Gastroesophageal sphincter (tissue), 4 donors: ENCODE results near the gene SNRNP70. TPM values are rescaled to one million over a fixed set of nuclear protein-coding genes. Genes with fewer than 3 reads are reported as not detected.
"Not testable (repeated sequence)": the region's sequence is repeated elsewhere in the genome, so short reads cannot be mapped to it uniquely, and the experiment has no call there.

Source experiments
- ATAC-seq: fragments of 150-250 bp; one replicate; pipeline ENCODE4 v1.9.1; 2016; ENCODE audit warnings: mild to moderate bottlenecking, moderate library complexity
- H3K27ac ChIP-seq, 4 donors: fragments of 200-600 bp; sonication (generic) in 3 of 4; 1 replicate in 3 of 4; 2 replicates in 1 of 4; pipeline ENCODE4 v1.5.1; 2016 to 2019
- H3K27me3 ChIP-seq: fragments of 200-600 bp; sonication (generic); one replicate; pipeline ENCODE4 v1.5.1; 2019
- H3K36me3 ChIP-seq, 2 donors: fragments of 200-600 bp; sonication (generic); one replicate each; pipeline ENCODE4 v1.5.1; 2019; ENCODE audit warnings: control low read depth in 1 of 2
- H3K4me1 ChIP-seq, 3 donors: fragments of 200-600 bp; sonication (generic); 1 replicate in 2 of 3; 2 replicates in 1 of 3; pipeline ENCODE4 v1.5.1; 2016 to 2019; ENCODE audit warnings: control low read depth in 2 of 3
- H3K4me3 ChIP-seq, 2 donors: fragments of 200-600 bp; sonication (generic); one replicate each; pipeline ENCODE4 v1.5.1; 2019; ENCODE audit warnings: mild to moderate bottlenecking in 1 of 2, moderate library complexity in 1 of 2
- H3K9me3 ChIP-seq, 3 donors: fragments of 200-600 bp; sonication (generic); one replicate each; pipeline ENCODE4 v1.5.1; 2017 to 2019; ENCODE audit warnings: control low read depth in 2 of 3
- CTCF ChIP-seq, 4 experiments: fragments of 200-600 bp in 2 of 4; fragments of 450-650 bp in 2 of 4; sonication (generic) in 1 of 4; IDR thresholded peaks; one replicate each; pipeline ENCODE4 v1.5.1; 2017 to 2019; ENCODE audit warnings: antibody characterized with exemption in 4 of 4, mild to moderate bottlenecking in 2 of 4, moderate library complexity in 2 of 4
- EP300 ChIP-seq: sonication (generic); formaldehyde crosslinking; IDR thresholded peaks from one replicate; pipeline ENCODE4 v1.6.1; 2017; ENCODE audit warnings: antibody characterized with exemption, mild to moderate bottlenecking
- POLR2A ChIP-seq, 2 donors: fragments of 450-650 bp; IDR thresholded peaks; one replicate each; pipeline ENCODE4 v1.6.1; 2017; ENCODE audit warnings: antibody characterized with exemption in 2 of 2, mild to moderate bottlenecking in 2 of 2, moderate library complexity in 1 of 2
- POLR2AphosphoS5 ChIP-seq: sonication (generic); formaldehyde crosslinking; IDR thresholded peaks from one replicate; pipeline ENCODE4 v1.6.1; 2017; ENCODE audit warnings: antibody characterized with exemption
- WGBS, 2 donors: methylation state at CpG; one replicate each; pipeline ENCODE4 v1.1.5; 2018; ENCODE audit warnings: low coverage in 1 of 2; 5-methylcytosine and 5-hydroxymethylcytosine counted together
- total RNA-seq, 4 donors: library from RNA; depleted of rRNA; stranded (reverse); fragments of >200 nt; gene quantifications; one replicate each; pipeline ENCODE4 v1.1.0, GENCODE V29; 2016

Gene SNRNP70
- total RNA-seq, 4 donors from 2014 or later = 77.4 to 323 (median 192) TPM

GRCh38 chr19:49070416-49070815 lies 14.8 kb upstream of the SNRNP70 start:
- 90 to 97% methylated on average over 11 to 13 of the region's 21 CpGs for WGBS, 2 donors
- Histone ChIP-seq H3K4me3 (no peak overlapping the region), H3K27me3 (peaks cover 91% of the 10 kb centered on the region), H3K4me1 (peaks cover 0 to 12% (median 4%) of the 10 kb centered on the region in 3 donors), H3K27ac (no peak overlapping the region), H3K36me3 (no peaks in the 10 kb centered on the region), H3K9me3 (no peaks in the 10 kb centered on the region)
- no peak for ATAC-seq
- TF ChIP-seq EP300 (no peak), CTCF (IDR thresholded peaks at IDR 0.05) (no peak), POLR2AphosphoS5 (no peak), POLR2A (IDR thresholded peaks at IDR 0.05) (no peak)

GRCh38 chr19:49071860-49072547 lies 13.2 kb upstream of the SNRNP70 start:
- Histone ChIP-seq H3K4me3 (no peak overlapping the region), H3K36me3 (no peaks in the 10 kb centered on the region), H3K9me3 (no peaks in the 10 kb centered on the region), H3K27ac (no peak overlapping the region), H3K27me3 (peaks cover 77% of the 10 kb centered on the region), H3K4me1 (peaks cover 0 to 12% (median 4%) of the 10 kb centered on the region in 3 donors)
- ATAC-seq = no peak
- WGBS, 2 donors = 8% methylated on average over 6 of the region's 93 CpGs; no CpG with 5 or more reads in 1 of the 2 donors
- TF ChIP-seq EP300 (no peak), CTCF (IDR thresholded peaks at IDR 0.05) (no peak), POLR2A (IDR thresholded peaks at IDR 0.05) (no peak)

DNA sequence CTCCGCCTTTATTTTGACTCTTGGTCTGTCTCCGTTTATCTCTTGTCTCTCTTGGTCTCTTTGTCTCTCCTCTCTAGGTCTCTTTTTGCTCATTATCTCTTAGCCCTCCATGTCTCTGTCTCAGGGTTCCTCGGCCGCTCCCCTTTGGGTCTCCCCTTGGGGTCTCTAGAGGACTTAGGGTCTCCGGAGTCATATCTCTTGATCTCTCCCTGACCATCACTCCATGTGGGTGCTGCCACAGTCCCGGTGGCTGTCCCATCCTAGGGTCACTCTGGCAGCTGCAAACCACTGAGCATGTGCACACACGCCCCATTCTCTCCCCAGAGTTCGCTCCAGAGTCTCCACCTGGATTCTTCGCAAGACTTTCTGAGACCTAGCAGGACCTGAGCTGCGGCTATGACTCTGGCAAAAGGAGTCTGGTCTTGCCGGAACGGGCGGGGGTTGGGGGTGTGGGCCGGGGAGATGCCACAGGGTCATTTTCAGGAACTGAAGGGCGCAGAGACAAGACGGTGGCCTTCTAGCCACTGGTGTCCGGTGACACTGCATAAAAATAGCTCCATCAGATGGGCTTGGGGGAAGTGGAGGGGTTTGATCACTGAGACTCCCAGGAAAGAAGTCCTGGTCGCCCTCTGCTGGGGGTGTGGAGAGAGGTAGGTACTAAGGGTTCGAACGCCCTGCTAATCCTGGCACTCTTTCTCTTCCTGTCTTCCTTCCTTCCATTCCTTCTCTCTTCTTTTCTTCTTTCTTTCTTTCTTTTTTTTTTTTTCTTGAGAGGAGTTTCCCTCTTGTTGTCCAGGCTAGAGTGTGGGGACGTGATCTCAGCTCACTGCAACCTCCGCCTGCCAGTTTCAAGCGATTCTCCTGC lies 11.5 kb upstream of the SNRNP70 start:
- Histone ChIP-seq H3K4me3 (no peak overlapping the region), H3K27ac (no peak overlapping the region), H3K9me3 (no peaks in the 10 kb centered on the region), H3K27me3 (peaks cover 60% of the 10 kb centered on the region), H3K4me1 (peaks cover 0 to 12% (median 4%) of the 10 kb centered on the region in 3 donors), H3K36me3 (no peaks in the 10 kb centered on the region)
- WGBS, 2 donors = 32 to 55% methylated on average over 10 to 13 of the region's 23 CpGs
- TF ChIP-seq CTCF (IDR thresholded peaks at IDR 0.05) (no peak), POLR2AphosphoS5 (no peak), EP300 (no peak), POLR2A (IDR thresholded peaks at IDR 0.05) (no peak)
- no peak for ATAC-seq

DNA sequence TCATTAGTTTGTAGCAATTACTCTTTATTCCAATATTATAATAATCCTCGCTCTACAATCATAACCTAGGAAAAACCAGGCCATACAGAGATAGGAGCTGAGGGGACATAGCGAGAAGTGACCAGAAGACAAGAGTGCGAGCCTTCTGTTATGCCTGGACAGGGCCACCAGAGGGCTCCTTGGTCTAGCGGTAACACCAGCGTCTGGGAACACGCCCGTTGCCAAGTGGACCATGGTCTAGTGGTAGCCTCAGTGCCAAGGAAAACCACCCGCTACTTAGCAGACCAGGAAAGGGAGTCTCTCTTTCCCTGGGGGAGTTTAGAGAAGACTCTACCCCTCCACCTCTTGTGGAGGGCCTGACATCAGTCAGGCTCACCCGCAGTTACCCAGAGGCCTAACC lies 10.4 kb upstream of the SNRNP70 start:
- Histone ChIP-seq H3K27me3 (peaks cover 48% of the 10 kb centered on the region), H3K4me1 (peaks cover 0 to 12% (median 4%) of the 10 kb centered on the region in 3 donors)
- 14% methylated on average over 9 of the region's 9 CpGs; no CpG with 5 or more reads in 1 of the 2 donors for WGBS, 2 donors
- not testable (repeated sequence) for H3K9me3 ChIP-seq, H3K4me3 ChIP-seq, H3K36me3 ChIP-seq, H3K27ac ChIP-seq, ATAC-seq
- TF ChIP-seq CTCF (IDR thresholded peaks at IDR 0.05) = peak in 3 of 4 experiments; percentile 74 to 80 (median 77)
